ENCODE measurements around the gene CCDC154.

DNA sequence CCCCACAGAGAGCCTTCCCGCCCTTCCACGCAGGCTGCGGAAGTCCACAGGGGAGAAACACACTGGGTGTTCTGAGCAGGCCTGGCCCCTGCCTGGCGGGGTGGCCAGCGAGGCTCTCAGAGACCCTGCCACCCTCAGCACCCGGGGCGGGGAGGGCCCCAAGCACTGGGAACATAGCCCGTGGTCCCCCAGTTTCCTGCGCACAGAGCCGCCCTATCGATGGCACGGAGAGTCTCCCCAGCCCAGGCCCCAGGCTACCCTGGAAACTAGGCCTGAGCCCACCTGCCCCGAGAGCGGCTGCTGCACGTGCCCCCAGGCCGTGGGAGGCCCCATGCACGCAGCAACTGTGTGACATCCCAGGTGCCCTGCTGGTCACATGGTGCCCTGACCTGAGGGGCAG lies 10.2 kb upstream of the CCDC154 start:
- TF ChIP-seq RAD21 (IDR thresholded peaks at IDR 0.05; ENCODE audit: low read length), result no peak
- TF ChIP-seq, protein P1, sequence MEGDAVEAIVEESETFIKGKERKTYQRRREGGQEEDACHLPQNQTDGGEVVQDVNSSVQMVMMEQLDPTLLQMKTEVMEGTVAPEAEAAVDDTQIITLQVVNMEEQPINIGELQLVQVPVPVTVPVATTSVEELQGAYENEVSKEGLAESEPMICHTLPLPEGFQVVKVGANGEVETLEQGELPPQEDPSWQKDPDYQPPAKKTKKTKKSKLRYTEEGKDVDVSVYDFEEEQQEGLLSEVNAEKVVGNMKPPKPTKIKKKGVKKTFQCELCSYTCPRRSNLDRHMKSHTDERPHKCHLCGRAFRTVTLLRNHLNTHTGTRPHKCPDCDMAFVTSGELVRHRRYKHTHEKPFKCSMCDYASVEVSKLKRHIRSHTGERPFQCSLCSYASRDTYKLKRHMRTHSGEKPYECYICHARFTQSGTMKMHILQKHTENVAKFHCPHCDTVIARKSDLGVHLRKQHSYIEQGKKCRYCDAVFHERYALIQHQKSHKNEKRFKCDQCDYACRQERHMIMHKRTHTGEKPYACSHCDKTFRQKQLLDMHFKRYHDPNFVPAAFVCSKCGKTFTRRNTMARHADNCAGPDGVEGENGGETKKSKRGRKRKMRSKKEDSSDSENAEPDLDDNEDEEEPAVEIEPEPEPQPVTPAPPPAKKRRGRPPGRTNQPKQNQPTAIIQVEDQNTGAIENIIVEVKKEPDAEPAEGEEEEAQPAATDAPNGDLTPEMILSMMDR (conservative IDR thresholded peaks at IDR 0.05; ENCODE audit: low read depth, low read length), result no peak
- TF ChIP-seq POLR2A (IDR thresholded peaks at IDR 0.05; ENCODE audit: low read depth, low read length), result no peak
- TF ChIP-seq MAFK (IDR thresholded peaks at IDR 0.05; ENCODE audit: low read depth, low read length), result no peak
- TF ChIP-seq MXI1 (IDR thresholded peaks at IDR 0.05; ENCODE audit: borderline replicate concordance, low read depth, low read length), result no peak
- TF ChIP-seq BHLHE40 (IDR thresholded peaks at IDR 0.05; ENCODE audit: low read depth, low read length), result no peak
- no peak for TF ChIP-seq CEBPB (IDR thresholded peaks at IDR 0.05; ENCODE audit: low read depth, low read length)
- TF ChIP-seq NFE2L2 (IDR thresholded peaks at IDR 0.05; ENCODE audit: low read depth, low read length), result no peak
- TF ChIP-seq, protein P2, sequence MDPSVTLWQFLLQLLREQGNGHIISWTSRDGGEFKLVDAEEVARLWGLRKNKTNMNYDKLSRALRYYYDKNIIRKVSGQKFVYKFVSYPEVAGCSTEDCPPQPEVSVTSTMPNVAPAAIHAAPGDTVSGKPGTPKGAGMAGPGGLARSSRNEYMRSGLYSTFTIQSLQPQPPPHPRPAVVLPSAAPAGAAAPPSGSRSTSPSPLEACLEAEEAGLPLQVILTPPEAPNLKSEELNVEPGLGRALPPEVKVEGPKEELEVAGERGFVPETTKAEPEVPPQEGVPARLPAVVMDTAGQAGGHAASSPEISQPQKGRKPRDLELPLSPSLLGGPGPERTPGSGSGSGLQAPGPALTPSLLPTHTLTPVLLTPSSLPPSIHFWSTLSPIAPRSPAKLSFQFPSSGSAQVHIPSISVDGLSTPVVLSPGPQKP (IDR thresholded peaks at IDR 0.05; ENCODE audit: borderline replicate concordance, low read depth, low read length), result no peak
- no peak for TF ChIP-seq FOS (IDR thresholded peaks at IDR 0.05; ENCODE audit: low read depth, low read length)
- TF ChIP-seq, protein P3, sequence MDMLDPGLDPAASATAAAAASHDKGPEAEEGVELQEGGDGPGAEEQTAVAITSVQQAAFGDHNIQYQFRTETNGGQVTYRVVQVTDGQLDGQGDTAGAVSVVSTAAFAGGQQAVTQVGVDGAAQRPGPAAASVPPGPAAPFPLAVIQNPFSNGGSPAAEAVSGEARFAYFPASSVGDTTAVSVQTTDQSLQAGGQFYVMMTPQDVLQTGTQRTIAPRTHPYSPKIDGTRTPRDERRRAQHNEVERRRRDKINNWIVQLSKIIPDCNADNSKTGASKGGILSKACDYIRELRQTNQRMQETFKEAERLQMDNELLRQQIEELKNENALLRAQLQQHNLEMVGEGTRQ (IDR thresholded peaks at IDR 0.05; ENCODE audit: low read depth, low read length), result no peak
- TF ChIP-seq SMC3 (IDR thresholded peaks at IDR 0.05; ENCODE audit: low read depth, low read length), result no peak

All from IMR-90 (cell line).